MG63 (cell line): ENCODE data around the gene ARSD. TPM values are rescaled to one million over a fixed set of nuclear protein-coding genes. Genes with fewer than 3 reads are reported as not detected.

Source experiments
- total RNA-seq: library from RNA; depleted of rRNA; stranded (reverse); fragments of >200 nt; shearing (Covaris generic); gene quantifications from 2 replicates; pipeline ENCODE4 v1.2.3, GENCODE V29; 2014; ENCODE audit warnings: low replicate concordance; rRNA removed

The ARSD gene
- total RNA-seq, 1 experiment from 2014 or later = 5.9 TPM

Other genes with a start within 250 kb of the ARSD start
- 582 and 695 TPM in 2 replicates for gene CD99, start 238.0 kb downstream of the ARSD start, total RNA-seq
- 1.3 TPM in 1 of 2 replicates, not detected in the other for gene XG, start 177.3 kb downstream of the ARSD start, total RNA-seq
- 0.76 and 4.0 TPM in 2 replicates for gene GYG2, start 100.4 kb downstream of the ARSD start, total RNA-seq
- gene ARSH, start 77.2 kb upstream of the ARSD start, total RNA-seq = not detected in 2 replicates
- not detected in 2 replicates for gene ARSF, start 112.1 kb upstream of the ARSD start, total RNA-seq